K562 (cell line): ENCODE results near the gene SCAPER.

ENCODE experiments used
- CEBPB ChIP-seq: fragments of 450-650 bp; IDR thresholded peaks from 2 replicates; pipeline ENCODE4 v1.6.1; 2016; ENCODE audit warnings: missing genetic modification characterization, missing compliant biosample characterization
- ELF2 ChIP-seq: fragments of 250-450 bp; sonication (Bioruptor Pico); IDR thresholded peaks from 2 replicates; pipeline ENCODE4 v1.5.0; 2021; ENCODE audit warnings: mild to moderate bottlenecking
- HNRNPL ChIP-seq: fragments of 200-400 bp; formaldehyde crosslinking; IDR thresholded peaks from 2 replicates; pipeline ENCODE4 v1.6.1; 2017; ENCODE audit warnings: low read depth, mild to moderate bottlenecking, low read length
- HNRNPLL ChIP-seq: fragments of 200-400 bp; formaldehyde crosslinking; IDR thresholded peaks from 2 replicates; pipeline ENCODE4 v1.6.1; 2017; ENCODE audit warnings: low read length, low read depth, mild to moderate bottlenecking; ENCODE audit not compliant: poor library complexity, severe bottlenecking
- KLF6 ChIP-seq: fragments of 250-450 bp; sonication (Bioruptor Pico); IDR thresholded peaks from 2 replicates; pipeline ENCODE4 v1.4.0; 2020; ENCODE audit warnings: mild to moderate bottlenecking, moderate library complexity, borderline replicate concordance
- TCF7 ChIP-seq: sonication (generic); IDR thresholded peaks from 2 replicates; pipeline ENCODE4 v1.6.1; 2016; ENCODE audit warnings: antibody characterized with exemption, borderline replicate concordance
- ZSCAN29 ChIP-seq: fragments of 450-650 bp; IDR thresholded peaks from 2 replicates; pipeline ENCODE4 v1.6.1; 2017
- TF ChIP-seq, protein P1 (sequence below): fragments of 250-450 bp; sonication (Bioruptor Pico); IDR thresholded peaks from 2 replicates; pipeline ENCODE4 v1.5.0; 2022; ENCODE audit warnings: mild to moderate bottlenecking

DNA sequence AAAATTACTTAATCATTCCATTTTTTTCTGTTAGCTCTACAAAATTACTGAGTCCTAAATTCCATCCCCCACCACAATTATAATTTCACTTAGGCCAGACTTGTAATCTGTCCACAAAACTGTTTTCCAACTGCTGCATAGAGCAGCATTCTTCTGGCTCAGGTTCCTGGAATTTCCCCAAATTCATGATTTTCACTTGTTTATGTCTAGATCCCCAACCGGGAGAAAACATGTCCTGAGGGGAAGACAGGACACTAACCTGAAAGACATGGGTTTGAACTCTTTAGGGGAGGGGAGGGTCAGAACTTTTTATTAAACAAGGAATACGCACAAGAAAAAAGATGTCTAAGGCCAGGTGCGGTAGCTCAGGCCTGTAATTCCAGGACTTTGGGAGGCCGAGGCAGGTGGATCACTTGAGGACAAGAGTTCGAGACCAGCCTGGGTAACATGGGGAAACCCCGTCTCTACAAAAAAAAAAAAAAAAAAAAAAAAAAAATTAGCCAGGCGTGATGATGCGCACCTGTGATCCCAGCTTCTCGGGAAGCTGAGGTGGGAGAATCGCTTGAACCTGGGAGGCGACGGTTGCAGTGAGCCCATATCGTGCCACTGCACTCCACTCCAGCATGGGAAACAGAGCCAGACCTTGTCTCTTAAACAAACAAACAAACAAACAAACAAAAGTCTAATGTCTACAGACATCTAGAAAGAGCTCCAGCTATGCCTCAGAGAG lies 595.4 kb downstream of the SCAPER start:
- TF ChIP-seq, protein P1, sequence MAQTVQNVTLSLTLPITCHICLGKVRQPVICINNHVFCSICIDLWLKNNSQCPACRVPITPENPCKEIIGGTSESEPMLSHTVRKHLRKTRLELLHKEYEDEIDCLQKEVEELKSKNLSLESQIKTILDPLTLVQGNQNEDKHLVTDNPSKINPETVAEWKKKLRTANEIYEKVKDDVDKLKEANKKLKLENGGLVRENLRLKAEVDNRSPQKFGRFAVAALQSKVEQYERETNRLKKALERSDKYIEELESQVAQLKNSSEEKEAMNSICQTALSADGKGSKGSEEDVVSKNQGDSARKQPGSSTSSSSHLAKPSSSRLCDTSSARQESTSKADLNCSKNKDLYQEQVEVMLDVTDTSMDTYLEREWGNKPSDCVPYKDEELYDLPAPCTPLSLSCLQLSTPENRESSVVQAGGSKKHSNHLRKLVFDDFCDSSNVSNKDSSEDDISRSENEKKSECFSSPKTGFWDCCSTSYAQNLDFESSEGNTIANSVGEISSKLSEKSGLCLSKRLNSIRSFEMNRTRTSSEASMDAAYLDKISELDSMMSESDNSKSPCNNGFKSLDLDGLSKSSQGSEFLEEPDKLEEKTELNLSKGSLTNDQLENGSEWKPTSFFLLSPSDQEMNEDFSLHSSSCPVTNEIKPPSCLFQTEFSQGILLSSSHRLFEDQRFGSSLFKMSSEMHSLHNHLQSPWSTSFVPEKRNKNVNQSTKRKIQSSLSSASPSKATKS (CRISPR knock-in tag) = no peak
- TF ChIP-seq CEBPB (tag) (no peak), TCF7 (no peak), ELF2 (CRISPR knock-in tag) (no peak), HNRNPL (no peak), HNRNPLL (no peak), KLF6 (CRISPR knock-in tag) (no peak), ZSCAN29 (no peak)
